Non-pigmented ciliary epithelial cell (primary cell): Measurements from ENCODE around the gene CASD1.

Source experiments
- DNase-seq: peaks from one replicate; pipeline ENCODE4 v3.0.0-alpha.2; 2010; ENCODE audit warnings: low read depth

Gene CASD1

DNA sequence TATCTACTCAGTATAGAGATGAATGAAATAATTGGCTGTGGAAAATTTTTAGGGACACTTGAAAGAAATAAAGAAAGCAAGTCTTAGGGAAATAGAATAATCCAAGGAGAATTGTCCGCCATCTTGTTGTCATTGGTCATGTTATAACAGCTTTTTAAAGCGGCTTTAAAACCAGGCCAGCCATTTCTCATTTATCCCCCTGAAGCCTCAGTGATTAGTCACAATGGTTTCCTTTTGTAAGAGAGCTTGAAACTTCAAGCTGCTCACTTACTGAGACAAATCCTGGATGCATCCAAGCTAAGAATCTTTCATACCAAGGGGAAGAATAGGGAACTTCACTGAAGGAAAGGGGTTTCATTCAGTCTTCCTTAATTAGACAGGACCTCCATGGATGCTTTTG is 78.5 kb downstream of the CASD1 start:
- no peak for DNase-seq

DNA sequence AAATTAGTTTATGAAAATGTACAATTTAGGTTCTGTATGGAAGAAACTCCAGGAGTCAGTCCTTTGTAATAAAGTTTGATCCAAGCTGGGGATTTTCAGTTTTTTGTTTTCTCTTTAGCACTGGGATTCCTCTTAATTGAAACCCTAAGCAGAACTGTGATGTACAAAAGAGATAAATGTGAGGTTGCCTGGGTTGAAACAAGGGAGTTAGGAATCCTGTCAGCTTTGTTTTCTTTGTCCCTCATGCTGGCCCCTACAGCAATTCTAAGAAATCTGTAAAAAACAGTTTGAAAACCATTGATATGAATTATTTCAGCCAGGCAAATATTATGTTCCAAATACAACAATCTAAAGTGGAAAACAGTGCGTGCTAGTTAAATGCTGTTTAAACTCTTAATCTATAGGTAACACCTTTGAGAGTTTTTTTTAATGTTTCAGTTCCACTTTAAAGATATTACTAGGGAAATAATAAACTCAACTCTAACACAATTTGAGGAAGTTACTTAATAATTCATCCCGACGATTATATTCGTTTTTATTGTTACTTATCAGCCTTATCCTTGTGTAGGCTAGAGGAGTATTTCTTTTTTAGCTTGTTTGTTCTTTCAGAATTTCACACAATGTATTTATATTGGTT is 81.0 kb downstream of the CASD1 start:
- no peak for DNase-seq

- DNase-seq, result no peak
Observed at GRCh38 chr7:94591176-94591575, 81.6 kb downstream of the CASD1 start.

DNA sequence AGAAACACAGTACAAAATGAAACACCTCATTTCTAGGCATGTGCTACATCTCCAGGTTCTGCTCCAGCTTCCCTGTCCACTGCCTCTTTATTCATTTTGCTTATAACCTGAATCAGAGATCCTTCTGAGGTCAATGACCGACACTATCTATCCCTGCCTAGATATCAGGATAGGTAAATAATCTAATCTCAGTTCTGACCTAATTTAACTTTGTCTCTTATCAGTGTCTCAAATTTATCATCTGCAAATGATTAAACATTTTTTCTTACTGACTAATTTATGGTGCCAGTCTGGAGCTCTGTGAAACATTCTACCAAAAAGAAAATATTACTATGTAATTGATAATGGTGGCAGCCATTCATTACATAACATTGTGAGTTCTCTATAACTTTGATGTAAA is 85.3 kb downstream of the CASD1 start:
- no peak for DNase-seq

- no peak for DNase-seq
Observed at GRCh38 chr7:94595717-94596116, 86.1 kb downstream of the CASD1 start.

DNA sequence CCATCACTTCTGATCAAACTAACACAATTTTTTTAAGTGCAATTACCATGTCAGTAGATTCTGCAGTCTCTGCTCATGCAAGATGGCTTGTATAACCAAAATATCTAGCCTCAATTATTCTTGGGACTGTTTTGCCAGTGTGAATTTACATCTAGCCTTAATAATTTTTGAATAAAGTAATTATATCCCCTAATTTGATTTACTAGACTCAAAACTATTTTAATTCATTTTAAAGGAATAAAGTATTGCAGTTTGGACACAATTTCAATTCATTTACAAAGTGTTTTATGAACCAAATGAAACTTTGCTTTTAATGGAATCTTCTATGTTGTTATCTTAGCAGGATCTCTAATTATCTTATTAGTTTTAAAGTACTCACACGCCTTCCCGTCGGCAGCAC is 90.7 kb downstream of the CASD1 start:
- DNase-seq, result no peak

DNA sequence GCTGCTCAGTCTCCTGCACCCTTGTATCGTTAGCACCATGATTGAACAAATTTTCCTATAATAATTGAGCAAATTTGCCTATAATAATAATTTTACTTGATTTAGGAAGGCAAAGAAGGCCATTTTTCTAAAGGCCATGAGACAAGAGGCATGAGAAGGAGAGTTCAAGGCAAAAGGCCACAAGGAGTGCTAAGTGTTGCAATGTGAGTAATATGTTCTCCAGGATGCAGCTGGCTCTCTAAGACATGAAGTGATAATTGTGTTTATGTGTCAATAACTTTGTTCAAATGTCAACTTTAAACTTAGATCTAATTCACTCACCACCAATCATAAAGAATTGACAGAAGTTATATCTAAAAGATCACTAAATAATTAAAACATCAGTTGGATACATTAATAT is 92.6 kb downstream of the CASD1 start:
- no peak for DNase-seq

DNA sequence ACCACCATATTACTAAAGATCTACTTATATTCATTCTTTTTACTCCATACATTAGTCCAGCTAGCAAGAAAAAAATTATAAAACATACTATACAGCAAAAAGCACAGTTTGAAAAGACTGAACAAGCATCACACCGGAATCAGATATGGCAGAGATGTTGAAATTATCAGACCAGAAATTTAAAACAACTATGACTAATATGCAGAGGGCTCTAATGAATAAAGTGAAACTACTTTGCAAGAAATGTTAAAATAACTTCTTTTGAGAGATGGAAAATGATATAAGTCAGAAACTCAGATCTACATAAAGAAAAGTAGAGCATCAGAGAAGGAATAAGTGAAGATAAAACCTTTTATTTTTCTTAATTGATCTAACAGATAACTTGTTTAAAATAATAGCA is 95.4 kb downstream of the CASD1 start:
- no peak for DNase-seq
